GM19043 (cell line): ENCODE data around the gene SLC6A3.

Experiments
- ATAC-seq: cut with Tn5 transposase; IDR thresholded peaks from one replicate; pipeline ENCODE4 v1.9.1; 2021; ENCODE audit warnings: low read depth; ENCODE audit not compliant: unreplicated experiment

Gene SLC6A3

DNA sequence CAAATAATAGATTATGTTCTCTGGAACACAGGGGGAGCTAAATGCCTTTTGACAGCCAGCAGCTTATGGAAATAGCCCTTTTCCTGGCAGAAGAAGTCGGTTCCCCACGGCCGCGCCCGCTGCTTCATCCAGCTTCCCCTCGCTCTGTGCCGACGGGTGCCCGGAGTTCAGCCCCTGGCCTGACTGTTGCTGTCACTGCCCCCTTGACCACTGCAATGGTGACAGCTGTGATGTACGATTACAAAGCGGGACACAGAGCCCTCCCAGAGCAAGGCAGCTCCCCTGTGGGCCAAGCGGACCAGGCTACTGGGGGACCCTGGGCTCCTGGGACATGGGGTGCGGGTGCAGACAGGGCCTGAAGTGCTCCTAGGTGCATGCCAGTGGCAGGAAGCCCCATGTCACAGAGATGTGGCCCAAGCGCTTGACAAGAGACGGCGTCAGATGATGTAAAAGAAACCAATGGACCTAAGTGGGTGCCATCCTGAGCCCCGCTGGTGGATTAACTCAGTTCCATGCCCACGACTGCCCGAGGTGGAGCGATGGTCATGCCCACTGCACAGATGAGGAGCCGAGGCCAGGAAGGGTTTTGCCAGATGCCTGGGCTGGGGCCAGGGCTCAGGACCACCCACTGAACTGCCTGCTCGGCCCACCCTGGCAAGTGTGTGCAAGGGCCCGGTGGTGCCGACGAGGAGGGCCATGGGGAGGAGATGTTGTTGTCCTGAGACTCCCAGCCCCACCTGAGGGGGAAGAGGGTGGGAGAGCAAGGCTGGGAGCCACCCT lies 87.1 kb downstream of the SLC6A3 start:
- ATAC-seq = no peak

DNA sequence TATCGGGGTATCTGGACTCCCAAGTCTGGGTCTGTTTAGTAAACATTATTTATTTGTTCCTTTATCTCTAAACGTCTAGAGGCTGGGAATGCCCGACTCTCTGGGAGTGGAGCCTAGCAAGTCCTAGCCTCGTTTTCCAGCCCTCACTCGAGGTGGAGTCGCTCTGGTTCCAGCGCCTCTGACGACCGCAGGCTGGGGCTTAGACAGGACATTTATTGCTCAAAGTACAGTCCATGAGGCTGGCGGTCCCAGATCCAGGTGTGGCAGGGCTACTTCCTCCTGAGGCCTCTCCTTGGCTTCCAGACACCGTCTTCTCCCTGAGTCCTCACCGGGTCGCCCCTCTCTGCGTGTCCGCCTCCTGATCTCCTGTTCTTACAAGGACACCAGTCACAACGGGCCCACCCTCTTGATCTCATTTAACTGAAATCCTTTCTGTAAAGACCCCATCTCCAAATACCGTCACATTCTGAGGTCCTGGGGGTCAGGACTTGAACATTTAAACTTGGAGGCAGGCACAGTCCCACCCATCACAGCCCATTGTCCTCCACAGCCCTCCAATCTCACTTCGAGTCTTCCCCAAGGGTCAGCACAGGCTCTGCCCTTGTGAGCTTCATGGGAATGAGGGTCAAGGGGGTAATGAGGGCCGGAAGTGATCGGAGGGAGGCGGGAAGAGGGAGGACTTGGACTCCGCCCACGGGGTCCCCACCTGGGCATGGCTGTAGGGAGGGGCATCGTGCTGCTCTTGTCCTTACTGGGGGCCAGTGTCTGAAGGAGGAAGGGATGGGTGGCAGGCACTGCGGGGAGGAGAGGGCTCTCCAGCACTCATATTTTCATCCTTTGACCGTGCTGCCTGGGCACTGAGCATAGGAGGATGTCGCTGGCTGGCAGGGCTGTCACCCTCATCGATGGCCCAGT lies 88.1 kb downstream of the SLC6A3 start:
- no peak for ATAC-seq

DNA sequence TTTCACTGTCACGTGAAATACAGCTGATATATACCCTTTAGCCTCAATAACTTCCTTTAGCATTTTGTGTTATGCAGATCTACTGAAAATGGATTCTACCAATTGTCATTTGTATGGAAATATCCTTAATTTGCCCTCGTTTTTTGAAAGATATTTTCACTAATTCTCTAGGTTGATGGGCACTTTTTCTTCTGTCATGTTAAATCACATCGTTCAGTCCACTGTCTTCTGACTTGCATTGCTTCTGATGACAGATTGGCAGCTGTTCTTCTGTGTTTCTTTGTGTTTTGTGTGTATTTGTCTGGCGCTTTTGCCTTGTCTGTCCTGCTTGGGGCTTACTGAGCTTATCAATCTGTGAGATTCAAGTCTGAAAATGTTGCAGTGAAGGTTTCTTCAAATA lies 90.7 kb downstream of the SLC6A3 start:
- ATAC-seq = no peak

DNA sequence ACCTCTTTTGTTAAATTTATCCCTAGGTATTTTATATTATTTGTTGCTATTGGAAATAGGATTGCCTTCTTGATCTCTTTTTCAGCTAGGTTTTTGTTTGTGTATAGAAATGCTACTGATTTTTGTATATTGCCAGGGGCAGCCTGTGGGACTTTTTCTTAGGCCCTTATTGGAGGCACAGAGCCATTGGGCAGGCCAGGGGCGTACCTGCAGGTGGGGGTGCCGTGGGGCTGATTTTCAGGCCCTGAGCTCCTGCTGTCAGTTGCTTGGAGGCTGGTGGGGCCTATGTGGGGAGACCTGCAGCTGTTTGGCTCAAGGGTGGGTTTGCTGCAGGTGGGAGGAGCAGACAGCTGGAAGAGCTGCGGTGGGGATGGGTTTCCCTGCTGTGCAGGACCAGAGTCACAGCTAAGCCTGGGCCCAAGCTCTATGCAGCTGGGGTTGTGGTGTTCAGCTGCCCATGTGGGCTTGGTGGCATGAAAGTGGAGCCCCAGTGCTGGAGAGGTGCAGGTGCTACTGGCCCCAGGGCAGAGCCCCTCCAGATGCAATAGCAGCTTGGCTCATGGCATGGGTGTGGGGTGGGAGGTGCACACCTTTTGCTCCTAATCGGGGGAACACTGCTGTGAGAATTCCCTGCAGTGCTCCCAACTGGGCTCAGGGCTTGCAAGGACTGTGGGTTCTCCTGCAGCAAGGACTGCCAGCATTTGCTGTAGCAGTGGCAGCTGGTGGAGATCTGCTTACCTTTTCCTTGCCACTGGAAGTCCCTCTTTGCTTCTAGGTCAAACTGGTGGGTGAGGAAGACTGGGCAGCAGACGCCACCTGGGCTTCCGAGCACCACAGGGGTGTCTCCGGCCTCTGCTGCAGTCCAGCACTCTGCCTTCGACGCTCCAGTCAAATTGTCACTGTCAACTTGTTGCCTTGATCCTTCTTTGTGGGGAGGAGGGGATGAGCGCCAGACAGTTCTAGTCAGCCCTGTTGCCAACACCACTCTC lies 92.7 kb downstream of the SLC6A3 start:
- no peak for ATAC-seq

DNA sequence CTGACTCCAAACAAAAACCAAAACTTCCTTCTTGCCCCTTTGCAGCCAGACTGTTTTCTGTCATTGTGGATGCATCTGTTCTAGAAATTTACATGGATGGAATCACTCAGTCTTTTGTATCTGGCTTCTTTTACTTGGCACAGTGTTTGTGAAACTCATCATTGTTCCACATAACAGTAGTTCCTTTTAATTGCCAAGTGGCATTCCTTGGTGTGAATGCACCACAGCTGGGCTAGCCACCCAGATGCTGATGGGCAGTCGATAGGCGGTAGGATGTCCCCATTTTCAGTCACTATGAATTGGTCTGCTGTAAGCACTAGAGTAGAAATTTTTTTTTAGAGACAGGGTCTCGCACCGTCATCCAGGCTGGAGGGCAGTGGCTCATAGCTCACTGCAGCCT lies 94.1 kb downstream of the SLC6A3 start:
- ATAC-seq = no peak

DNA sequence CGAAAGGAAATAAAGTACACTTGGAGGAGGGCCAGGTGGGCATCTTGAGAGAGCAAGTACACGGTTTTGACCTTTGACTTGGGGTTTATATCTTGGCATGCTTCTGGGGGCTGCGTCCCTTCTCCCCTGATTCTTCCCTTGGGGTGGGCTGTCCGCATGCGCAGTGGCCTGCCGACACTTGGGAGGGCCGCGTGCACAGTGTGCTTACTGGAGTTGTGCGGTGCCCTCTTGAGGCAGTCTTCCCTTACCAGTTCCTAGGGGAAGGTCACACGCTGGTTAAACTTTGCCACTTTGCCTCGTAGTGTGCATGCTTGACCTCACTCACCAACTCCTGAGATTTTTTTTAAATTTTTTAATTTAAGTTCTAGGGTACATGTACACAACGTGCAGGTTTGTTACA lies 96.0 kb downstream of the SLC6A3 start:
- no peak for ATAC-seq

DNA sequence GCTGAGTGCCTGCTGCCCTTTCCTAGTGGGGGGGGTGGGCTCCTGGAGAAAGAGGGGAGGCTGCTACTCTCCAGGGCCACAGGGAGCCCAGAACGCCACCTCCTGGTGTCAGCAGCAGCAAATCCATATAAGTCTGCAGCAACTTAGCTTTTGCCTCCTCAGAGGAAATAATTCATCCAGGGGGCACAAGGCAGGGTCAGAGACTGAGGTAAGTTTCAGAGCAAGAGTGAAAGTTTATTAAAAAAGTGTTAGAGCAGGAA lies 96.3 kb downstream of the SLC6A3 start:
- ATAC-seq = no peak

DNA sequence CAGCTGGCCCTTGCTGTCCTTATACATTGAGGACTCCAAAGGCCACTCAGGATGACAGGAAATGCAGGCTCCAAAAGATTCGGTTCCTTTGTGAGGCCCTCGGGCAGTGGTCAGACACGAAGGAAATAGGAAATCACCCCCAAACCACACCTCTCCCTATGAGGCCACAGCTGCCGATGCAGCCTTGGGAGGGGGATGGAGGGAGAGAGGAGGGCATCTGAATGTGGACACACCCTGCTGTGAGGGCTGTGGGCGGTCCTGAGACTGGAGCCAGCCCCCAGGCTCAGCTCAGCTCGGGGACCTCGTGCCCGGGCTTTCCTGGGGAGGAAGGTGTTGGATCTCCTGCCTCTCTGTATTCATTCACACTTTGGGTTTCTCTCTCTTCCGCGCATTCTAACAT lies 97.7 kb downstream of the SLC6A3 start:
- no peak for ATAC-seq

DNA sequence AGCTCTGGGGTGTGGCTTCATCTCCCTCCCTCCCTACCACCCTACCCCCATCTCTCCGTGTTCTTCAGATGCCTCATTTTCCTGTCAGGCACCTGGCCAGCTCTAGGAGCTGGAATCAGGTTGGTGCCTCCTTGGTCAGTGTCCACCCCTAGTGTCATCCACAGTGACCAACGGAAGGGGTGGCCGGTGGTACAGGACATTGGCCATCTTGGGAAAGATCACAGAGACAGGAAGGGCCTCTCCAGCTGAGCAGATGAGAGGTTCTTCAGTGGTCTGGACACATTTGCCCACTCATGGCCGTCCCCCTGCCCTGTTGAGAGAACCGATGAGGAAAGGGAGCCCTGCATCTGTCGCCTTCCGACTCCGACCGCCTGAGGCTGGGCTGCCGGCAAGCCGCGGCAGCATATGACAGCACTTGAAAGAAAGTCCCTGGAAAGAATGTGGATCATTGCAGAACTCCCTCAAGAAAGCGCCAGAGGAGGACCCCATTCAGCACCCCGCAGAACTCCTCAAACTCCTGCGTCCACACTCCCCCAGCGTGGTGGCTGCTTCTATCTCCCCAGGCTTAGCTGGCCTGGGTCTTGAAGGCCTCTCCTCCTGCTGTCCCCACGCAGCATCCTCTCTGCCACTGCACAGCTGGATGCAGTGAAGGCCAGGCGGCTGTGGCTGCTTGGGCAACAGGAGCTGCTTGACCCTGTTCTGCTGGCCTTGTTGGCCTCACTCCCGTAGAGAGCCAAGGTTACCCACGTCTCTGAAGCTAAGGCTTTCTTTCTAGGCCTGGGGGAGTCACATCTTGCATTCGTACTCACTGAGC lies 98.4 kb downstream of the SLC6A3 start:
- no peak for ATAC-seq

DNA sequence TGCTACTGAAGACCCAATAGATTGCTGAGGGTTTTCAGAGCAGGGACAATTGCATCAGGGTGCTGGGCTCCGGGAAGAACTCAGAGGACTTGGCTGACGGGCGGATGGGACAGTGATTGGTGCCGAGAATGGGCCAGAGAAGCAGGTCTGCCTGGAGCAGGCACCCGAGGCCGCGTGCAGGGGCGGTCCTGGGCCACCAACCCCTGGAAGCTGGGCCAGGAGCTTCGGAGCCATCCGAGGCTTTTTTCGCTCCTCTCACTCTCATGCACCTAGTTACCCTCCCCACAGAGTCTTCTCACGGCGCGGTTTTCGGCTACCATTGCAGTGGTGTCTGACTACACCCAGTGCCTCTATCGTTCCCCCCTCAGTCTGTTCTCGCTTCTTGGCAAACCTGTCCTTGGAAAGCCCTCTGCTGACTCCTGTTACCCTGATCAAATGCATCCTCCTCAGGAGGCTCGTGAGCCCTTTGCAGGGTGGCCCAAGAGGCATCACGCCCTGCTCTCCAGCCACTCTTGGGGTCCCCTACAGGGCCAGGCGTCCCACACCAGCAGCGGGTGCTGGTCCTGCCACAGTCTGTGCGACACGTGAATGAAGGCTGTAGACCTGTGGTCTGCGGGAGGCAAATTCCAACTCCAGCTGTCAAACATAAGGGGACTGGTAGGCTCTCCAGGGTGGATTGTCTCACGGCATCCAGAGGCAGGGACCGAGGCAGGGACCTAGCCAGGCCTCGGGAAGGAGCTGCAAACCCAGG lies 99.2 kb downstream of the SLC6A3 start:
- ATAC-seq = no peak

DNA sequence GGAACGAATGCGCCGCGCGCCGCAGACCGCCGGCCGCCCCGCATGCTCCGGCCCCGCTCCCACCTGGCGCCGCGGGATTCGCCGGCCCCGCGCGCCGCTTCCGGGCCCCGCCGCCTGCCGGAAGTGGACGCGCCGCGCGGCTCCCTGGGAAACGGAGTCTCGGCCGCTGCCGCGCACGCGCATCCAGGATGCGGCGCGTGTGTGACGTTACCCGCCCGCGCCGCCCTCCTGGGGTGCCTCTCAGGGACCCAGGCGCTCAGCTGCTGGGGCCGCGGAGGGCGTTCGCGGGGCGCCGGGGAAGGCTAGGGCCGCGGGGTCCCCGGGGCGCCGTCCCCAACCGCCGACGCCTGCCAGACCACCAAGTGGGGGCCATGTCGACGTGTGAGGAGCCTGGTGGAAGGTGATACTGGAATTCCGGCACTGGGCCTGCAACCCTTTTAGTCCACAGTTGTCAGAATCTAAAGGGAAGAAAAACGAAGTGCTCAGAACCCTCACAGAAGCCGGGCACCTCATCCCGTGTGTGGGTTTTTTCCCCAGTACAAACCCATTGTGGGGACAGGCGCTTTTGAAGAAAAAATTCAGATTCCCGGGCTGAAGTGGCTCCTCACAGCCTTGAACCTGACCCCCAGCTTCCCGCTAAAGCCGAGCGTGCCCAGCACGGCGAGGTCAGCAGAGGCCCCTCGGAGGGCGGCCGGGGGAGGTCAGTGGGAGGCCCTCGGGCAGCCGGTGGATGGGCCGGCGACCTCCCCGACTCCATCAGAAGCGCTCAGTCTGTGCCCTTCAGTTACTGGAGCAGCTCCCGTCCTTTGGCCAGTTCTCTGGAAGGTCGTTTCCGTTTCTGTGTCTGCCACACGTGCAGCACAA lies 100.0 kb downstream of the SLC6A3 start, which contains the start of gene CLPTM1L:
Gene CLPTM1L (minus strand): TSS at position 125 of the 864 bp plus-strand sequence. CDS start 258 bp downstream, outside the sequence.
- peak; percentile 76 for ATAC-seq

DNA sequence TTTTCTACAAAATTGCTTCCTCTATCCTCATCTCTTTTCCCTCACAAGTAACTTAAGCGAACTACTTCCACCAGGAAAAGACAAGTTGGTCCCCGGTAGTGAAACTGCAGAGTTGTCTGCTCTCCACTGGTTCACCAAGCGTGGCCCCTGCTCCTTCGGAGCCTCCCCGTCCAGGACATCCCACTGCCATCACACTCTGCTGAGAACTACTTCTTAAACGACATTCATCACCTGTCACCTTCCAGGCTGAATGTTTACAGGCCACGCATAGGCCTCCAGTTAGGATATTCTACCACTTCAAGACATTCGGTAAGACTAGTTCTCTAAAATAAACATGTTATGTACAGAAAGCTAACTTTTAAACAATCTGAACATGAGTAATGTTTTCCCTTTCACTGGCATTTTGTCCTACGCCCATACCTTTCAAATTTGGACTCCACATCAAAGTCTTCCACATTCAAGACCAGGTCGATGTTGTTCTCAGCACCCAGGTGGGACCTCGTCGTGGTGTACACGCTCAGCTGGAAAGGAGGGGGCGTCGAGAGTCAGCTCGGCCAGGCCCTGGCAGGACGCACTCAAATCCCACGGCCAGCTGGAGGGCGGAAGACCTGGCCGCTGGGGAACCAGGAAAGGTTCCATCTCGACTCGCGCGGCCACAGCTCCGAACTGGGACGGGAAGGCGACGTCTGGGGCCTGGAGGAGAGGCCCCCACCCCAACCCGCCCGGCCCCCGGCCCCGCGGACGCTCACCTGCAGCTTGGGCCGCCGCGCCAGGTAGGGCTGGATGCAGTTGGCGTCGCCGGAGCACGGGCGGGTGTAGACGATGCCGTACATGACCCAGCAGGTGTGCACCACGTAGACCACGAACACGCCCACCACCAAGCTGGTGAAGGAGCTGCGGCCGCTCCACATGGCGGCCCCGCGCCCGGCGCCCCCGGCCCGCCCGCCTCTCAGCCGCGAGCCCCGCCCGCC lies 101.0 kb downstream of the SLC6A3 start:
- peak; percentile 22 for ATAC-seq

DNA sequence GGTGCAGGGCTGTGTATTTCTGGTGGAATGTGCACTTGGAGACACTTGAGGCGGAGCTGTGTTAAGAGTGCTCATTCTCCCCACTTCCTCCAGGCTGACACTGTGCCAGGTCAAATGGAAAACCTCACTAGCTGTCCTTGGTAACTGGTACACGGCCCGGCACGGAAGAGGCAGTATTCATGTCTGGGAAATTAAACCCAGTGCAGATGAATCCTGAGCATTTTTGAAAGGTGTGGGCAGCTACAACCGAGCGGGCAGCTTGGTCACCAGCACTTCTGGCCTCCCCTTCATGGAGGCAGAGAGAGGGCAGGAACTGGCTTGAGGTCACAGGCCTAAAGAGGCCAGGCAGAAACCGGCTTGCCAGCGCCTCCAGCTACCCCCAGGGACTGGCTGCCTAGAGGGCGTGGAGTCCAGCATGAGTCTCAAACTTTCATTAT lies 101.9 kb downstream of the SLC6A3 start:
- ATAC-seq = no peak
